PFSK-1 (cell line): ENCODE data around the gene DOCK10.

Source experiments
- POLR2AphosphoS5 ChIP-seq: IDR thresholded peaks from 2 replicates; pipeline ENCODE4 v1.6.1; 2012; ENCODE audit warnings: low read depth, mild to moderate bottlenecking, control low read depth, low read length, moderate library complexity
- REST ChIP-seq, 2 experiments: IDR thresholded peaks; 2 replicates each; pipeline versions ENCODE4 v1.6.1 to v1.8.0; 2011 to 2012; ENCODE audit warnings: low read depth in 2 of 2, low read length in 2 of 2, control low read depth in 1 of 2, inconsistent platforms in 1 of 2, mild to moderate bottlenecking in 1 of 2, moderate library complexity in 1 of 2; ENCODE audit not compliant: insufficient read depth in 1 of 2
- TAF1 ChIP-seq: IDR thresholded peaks from 2 replicates; pipeline ENCODE4 v1.6.1; 2012; ENCODE audit warnings: low read length, control low read depth, borderline replicate concordance; ENCODE audit not compliant: insufficient read depth

- no peak for TF ChIP-seq POLR2AphosphoS5
- no peak for TF ChIP-seq TAF1
- no peak for TF ChIP-seq REST (IDR thresholded peaks at IDR 0.05; ENCODE audit: insufficient read depth in 1 of 2, low read depth in 2 of 2, low read length in 2 of 2)
Measured at GRCh38 chr2:225002656-225003045, 39.6 kb downstream of the DOCK10 start.
